Measurements from ENCODE around the gene CDH15. TPM values are rescaled to one million over a fixed set of nuclear protein-coding genes. Genes with fewer than 3 reads are reported as not detected.

Gene CDH15
- total and polyA plus RNA-seq, 11 donors, result 0.16 to 0.32 (median 0.18) TPM; not detected in 8

DNA sequence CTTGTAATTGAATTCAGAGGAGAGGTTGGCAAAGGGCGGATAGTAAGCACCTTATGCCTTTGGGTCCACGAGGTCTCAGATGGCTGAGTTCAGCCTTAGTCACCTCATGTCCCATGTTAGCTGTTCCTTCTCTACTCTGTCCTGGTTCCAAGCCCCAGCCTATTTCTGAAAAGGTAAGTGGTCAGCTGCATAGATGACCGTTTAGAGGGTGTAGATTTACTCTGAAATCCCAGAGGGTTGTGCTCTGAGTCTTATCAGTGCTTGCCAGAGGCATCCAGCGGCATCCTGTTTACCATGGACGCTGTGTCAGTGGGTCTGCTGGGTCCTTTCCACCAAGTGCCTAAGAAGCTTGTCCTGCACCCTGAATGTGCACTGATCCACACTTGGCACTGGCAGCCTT, 47.8 kb downstream of the CDH15 start:
- ATAC-seq, result no peak
- WGBS, 4 donors, result 64 to 72% (median 68%) methylated on average over 5 of the region's 5 CpGs
- Histone ChIP-seq H3K36me3 (peaks cover 0 to 42% (median 37%) of the 10 kb centered on the region in 9 donors), H3K9me3 (no peaks in the 10 kb centered on the region), H3K27ac (no peak overlapping the region), H3K27me3 (no peaks in the 10 kb centered on the region), H3K4me3 (no peak overlapping the region), H3K4me1 (peaks cover 0 to 31% (median 20%) of the 10 kb centered on the region in 12 donors)
- intact Hi-C loops (cut with DNase I), result loop anchor here (5.0 to 10.0 kb wide), 11 partner anchors 115 to 767 kb away; partner anchors contain the start of genes GALNS (in 2 of the 10), TRAPPC2L (in 2 of the 10), APRT (in 1 of the 10) and ZFPM1 (in 1 of the 10)
- no peak for DNase-seq
- no peak for TF ChIP-seq POLR2A (IDR thresholded peaks at IDR 0.05)
- TF ChIP-seq, protein P1, sequence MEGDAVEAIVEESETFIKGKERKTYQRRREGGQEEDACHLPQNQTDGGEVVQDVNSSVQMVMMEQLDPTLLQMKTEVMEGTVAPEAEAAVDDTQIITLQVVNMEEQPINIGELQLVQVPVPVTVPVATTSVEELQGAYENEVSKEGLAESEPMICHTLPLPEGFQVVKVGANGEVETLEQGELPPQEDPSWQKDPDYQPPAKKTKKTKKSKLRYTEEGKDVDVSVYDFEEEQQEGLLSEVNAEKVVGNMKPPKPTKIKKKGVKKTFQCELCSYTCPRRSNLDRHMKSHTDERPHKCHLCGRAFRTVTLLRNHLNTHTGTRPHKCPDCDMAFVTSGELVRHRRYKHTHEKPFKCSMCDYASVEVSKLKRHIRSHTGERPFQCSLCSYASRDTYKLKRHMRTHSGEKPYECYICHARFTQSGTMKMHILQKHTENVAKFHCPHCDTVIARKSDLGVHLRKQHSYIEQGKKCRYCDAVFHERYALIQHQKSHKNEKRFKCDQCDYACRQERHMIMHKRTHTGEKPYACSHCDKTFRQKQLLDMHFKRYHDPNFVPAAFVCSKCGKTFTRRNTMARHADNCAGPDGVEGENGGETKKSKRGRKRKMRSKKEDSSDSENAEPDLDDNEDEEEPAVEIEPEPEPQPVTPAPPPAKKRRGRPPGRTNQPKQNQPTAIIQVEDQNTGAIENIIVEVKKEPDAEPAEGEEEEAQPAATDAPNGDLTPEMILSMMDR (IDR thresholded peaks at IDR 0.05), result no peak

- ATAC-seq (no peak), DNase-seq (no peak)
- Histone ChIP-seq H3K27ac (no peak overlapping the region), H3K27me3 (no peaks in the 10 kb centered on the region), H3K4me1 (peaks cover 0 to 20% (median 12%) of the 10 kb centered on the region in 12 donors), H3K4me3 (no peak overlapping the region), H3K36me3 (peaks cover 0 to 64% (median 55%) of the 10 kb centered on the region in 9 donors), H3K9me3 (peaks cover 0 to 2% (median 0%) of the 10 kb centered on the region in 12 donors)
- 74 to 84% (median 77%) methylated on average over 3 of the region's 3 CpGs for WGBS, 4 donors
- TF ChIP-seq, protein P1 (IDR thresholded peaks at IDR 0.05), result no peak
- no peak for TF ChIP-seq POLR2A (IDR thresholded peaks at IDR 0.05)
- intact Hi-C loops (cut with DNase I), result no loop called here
These were observed 50.1 kb downstream of the CDH15 start for GRCh38 chr16:89221604-89222003.

DNA sequence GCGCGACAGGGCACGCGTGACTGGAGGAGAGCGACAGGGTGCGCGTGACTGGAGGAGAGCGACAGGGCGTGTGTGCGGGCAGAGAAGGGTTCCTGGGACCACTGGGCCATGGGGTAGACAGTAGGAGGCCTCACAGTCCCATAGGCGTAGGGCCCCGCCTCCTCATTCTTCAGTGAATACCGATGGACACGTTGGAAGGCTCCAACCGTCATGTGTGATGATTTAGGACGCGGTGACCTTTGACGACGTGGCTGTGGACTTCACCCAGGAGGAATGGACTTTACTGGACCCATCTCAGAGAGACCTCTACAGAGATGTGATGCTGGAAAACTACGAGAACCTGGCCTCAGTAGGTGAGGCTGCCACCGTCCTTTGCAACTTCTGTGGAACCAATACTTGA, 51.4 kb downstream of the CDH15 start:
- TF ChIP-seq, protein P1 (IDR thresholded peaks at IDR 0.05), result no peak
- no peak for TF ChIP-seq POLR2A (IDR thresholded peaks at IDR 0.05)
- H3K36me3 ChIP-seq, result peaks cover 4 to 77% (median 68%) of the 10 kb centered on the region in 9 donors
- H3K27ac ChIP-seq, result no peak overlapping the region
- ATAC-seq (no peak), DNase-seq (no peak)
- no peak overlapping the region for H3K4me3 ChIP-seq
- no peaks in the 10 kb centered on the region for H3K27me3 ChIP-seq
- H3K9me3 ChIP-seq, result peaks cover 0 to 15% (median 0%) of the 10 kb centered on the region in 12 donors
- intact Hi-C loops (cut with DNase I), result no loop called here
- peaks cover 0 to 15% (median 9%) of the 10 kb centered on the region in 12 donors for H3K4me1 ChIP-seq
- 92 to 95% (median 94%) methylated on average over 21 of the region's 21 CpGs for WGBS, 4 donors

GRCh38 chr16:89224665-89225064, 53.1 kb downstream of the CDH15 start:
- H3K27ac ChIP-seq, result no peak overlapping the region
- H3K4me1 ChIP-seq, result no peaks in the 10 kb centered on the region
- no peak for DNase-seq
- no peak overlapping the region for H3K4me3 ChIP-seq
- H3K9me3 ChIP-seq, result peaks cover 0 to 27% (median 0%) of the 10 kb centered on the region in 12 donors
- H3K27me3 ChIP-seq, result no peaks in the 10 kb centered on the region
- TF ChIP-seq, protein P1 (IDR thresholded peaks at IDR 0.05), result no peak
- no peak for TF ChIP-seq POLR2A (IDR thresholded peaks at IDR 0.05)
- 91 to 98% (median 96%) methylated on average over 10 of the region's 10 CpGs for WGBS, 4 donors
- intact Hi-C loops (cut with DNase I), result no loop called here
- ATAC-seq, result no peak
- H3K36me3 ChIP-seq, result peaks cover 4 to 87% (median 78%) of the 10 kb centered on the region in 9 donors

Data from heart left ventricle (tissue), 16 donors.